Bone marrow (tissue), 2 donors: ENCODE results near the gene NXPH3.

Experiments used
- DNase-seq, 2 donors: peaks; one replicate each; lab custom pipeline; 2025; lab: John Stamatoyannopoulos, UW

NXPH3 gene

DNA sequence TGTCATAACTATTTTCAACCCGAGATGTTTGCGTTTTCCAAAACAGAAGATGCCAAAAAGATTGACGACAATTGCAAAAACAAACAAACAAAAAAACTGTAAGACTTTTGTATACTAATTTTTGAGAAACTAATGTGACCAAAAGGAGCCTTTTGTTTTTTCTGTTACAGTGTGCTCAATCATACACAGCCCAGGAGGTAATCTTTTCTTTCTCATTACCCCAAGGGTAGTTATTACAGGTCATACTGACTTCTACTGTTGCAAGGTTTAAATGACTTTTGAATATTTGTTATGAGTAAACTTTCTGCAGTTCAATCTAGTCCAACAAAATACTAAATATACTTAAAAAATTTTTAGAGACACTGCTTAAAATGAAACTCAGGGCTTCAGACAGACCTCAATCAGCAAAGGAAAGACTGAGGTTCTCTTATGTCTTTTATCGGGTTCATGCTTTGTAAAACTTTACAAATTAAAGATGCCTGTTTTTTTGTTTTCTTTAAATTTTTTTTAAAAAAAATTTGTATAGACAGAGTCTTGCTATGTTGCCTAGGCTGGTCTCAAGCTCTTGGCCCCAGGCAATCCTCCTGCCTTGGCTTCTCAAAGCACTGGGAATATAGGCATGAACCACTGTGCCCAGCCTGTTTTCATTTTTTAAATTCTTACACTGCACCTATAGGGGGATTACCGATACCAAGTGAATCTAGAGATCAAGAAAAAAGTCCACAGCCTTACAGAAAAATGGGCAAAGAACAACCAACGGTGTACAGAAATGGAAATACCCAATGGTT lies 54.6 kb downstream of the NXPH3 start:
- no peak for DNase-seq

DNA sequence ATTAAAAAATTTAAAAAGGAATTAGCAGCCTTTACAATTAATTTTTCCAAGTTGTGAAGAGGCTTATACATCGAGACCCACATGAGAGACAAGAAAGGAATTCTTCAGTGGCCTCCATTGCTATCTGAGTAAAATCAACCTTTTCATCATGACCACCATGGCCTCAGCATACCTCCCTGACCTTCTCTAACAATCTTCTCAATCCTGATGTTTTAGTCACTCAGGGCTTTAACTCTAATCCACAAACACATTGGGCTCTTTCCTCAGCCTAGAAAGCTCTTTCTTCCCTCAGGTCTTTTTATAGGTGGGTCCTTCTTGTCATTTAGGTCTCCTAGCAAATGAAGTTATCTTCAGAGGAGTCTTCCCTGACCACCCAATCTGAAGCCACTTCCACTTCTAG lies 55.8 kb downstream of the NXPH3 start:
- no peak for DNase-seq
